Transverse colon (tissue), 3 donors: ENCODE data around the gene SSBP2.

Source experiments
- CTCF ChIP-seq, 5 experiments: fragments of 200-600 bp in 3 of 5; fragments of 450-650 bp in 2 of 5; sonication (generic) in 3 of 5; IDR thresholded peaks; 1 replicate in 2 of 5; 2 replicates in 3 of 5; pipeline ENCODE4 v1.5.1; 2016 to 2017; ENCODE audit warnings: antibody characterized with exemption in 5 of 5, inconsistent platforms in 3 of 5, mild to moderate bottlenecking in 2 of 5, moderate library complexity in 1 of 5
- EP300 ChIP-seq: sonication (generic); formaldehyde crosslinking; IDR thresholded peaks from one replicate; pipeline ENCODE4 v1.6.1; 2017; ENCODE audit warnings: antibody characterized with exemption, low read depth

DNA sequence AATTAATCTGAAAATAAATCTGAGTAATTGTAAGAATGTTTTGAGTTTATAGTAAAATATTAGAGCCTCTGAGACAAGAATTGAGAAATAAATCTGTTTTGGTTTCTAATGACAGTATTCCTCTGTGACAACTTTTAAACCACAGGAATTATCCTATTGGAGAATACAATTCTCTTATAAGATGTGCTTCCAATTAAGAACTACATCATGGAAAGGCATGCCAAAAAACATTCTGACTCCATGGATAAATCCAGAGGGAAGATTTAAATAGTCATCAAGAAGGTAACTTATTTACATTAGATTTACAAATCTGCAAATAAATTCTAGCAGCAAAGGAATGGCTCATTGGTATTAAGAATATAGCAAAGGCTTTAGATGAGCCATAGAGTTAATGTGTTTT is 178.7 kb downstream of the SSBP2 start:
- TF ChIP-seq CTCF (IDR thresholded peaks at IDR 0.05) (no peak), EP300 (no peak)
